COLO829 (cell line): ENCODE measurements around the gene SYNJ2.
A peak's percentile ranks its signal among the peaks of the same experiment; 100 is the strongest.
"Not testable (repeated sequence)": the region's sequence is repeated elsewhere in the genome, so short reads cannot be mapped to it uniquely, and the experiment has no call there.

Source experiments
- DNase-seq: peaks from one replicate; pipeline ENCODE4 v3.0.0; 2012; ENCODE audit warnings: low spot score

The SYNJ2 gene, protein sequence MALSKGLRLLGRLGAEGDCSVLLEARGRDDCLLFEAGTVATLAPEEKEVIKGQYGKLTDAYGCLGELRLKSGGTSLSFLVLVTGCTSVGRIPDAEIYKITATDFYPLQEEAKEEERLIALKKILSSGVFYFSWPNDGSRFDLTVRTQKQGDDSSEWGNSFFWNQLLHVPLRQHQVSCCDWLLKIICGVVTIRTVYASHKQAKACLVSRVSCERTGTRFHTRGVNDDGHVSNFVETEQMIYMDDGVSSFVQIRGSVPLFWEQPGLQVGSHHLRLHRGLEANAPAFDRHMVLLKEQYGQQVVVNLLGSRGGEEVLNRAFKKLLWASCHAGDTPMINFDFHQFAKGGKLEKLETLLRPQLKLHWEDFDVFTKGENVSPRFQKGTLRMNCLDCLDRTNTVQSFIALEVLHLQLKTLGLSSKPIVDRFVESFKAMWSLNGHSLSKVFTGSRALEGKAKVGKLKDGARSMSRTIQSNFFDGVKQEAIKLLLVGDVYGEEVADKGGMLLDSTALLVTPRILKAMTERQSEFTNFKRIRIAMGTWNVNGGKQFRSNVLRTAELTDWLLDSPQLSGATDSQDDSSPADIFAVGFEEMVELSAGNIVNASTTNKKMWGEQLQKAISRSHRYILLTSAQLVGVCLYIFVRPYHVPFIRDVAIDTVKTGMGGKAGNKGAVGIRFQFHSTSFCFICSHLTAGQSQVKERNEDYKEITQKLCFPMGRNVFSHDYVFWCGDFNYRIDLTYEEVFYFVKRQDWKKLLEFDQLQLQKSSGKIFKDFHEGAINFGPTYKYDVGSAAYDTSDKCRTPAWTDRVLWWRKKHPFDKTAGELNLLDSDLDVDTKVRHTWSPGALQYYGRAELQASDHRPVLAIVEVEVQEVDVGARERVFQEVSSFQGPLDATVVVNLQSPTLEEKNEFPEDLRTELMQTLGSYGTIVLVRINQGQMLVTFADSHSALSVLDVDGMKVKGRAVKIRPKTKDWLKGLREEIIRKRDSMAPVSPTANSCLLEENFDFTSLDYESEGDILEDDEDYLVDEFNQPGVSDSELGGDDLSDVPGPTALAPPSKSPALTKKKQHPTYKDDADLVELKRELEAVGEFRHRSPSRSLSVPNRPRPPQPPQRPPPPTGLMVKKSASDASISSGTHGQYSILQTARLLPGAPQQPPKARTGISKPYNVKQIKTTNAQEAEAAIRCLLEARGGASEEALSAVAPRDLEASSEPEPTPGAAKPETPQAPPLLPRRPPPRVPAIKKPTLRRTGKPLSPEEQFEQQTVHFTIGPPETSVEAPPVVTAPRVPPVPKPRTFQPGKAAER (N-terminal part only)

DNA sequence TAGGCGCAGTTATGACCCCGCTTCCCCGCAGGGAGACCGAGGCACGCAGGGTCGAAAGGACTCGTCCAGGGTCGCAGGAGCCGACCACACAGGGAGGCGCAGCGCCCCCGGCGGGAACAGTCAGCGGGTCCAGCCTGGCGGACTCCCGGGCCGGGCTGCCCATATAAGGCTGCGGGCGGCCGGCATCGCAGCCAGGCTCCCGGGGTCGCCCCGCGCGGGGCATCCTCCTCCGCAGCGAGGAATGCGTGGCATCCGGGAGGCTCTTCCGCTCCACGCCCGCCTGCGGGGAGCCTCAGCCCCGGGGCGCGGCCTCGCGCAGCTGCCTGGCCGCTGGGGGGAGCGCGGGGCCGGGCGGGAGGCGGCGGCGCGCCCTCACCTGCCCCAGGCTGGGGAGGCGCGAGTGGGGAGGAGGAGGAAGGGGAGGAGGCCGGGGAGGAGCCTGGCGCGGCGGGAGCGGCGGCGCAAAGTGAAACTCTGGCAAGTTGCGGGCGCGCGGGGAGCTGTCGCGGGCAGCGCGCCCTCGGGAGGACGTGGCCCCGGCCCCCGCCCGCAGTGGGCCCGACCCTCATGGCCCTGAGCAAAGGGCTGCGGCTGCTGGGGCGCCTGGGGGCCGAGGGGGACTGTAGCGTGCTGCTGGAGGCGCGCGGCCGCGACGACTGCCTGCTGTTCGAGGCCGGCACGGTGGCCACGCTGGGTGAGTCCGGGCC is at the start of gene SYNJ2:
Gene SYNJ2 (plus strand): TSS at position 469 of the 707 bp plus-strand sequence. CDS start 99 bp downstream, at position 568.
- DNase-seq = peak; percentile 21

DNA sequence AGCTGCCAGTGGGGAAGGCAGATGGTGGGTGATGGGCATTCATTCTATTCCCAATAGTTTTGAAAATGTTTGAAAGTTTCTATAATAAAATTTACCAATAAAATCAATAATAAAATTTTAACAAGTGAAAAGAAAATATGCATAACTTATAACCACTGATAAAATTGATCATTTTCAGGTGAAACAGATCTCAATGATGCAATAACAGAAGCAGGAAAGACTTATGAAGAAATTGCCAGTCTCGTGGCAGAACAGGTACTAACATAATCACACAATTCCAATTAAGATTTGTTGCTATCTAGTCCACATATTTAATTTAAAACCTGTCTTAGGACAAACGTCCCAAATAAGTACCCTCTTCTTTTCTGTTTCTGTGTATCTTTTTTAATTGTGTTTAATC is 45.9 kb upstream of the SYNJ2 start:
- no peak for DNase-seq

DNA sequence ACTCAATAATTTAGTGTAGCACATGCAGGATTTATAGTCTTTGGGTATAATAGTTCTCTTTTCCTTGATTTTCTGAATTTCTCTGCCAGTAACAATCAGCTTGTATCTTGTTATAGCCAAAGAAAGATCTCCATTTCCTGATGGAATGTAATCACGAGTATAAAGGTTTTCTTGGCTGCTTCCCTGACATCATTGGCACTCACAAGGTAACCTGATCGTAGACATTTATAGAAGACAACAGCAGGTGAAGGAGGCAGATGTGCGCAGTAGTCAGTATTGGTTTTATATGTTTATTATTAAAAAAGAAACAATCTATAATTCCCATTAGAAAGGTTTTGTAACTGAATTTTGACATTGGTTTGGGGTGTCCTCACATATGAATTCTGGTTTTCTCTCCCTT is 44.3 kb upstream of the SYNJ2 start:
- no peak for DNase-seq

DNA sequence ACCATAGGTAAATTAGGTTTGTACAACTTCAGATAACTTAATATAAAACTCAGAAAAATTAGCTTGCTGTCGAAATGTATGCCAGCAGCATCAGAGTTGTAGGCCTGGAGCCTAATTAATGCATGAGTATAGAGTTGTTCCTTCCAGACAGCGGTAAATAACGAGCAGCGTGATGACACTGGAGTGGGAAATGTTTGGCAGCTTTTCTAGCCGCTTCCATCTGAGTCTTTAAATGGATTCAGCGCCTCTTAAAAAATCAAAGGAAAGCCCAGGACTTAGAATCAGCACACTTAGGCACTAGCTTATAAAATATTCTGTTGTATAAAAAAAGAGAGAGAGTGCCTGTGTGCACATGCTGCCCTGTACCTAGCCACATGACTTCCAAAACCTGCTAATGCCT is 43.7 kb upstream of the SYNJ2 start:
- no peak for DNase-seq

DNA sequence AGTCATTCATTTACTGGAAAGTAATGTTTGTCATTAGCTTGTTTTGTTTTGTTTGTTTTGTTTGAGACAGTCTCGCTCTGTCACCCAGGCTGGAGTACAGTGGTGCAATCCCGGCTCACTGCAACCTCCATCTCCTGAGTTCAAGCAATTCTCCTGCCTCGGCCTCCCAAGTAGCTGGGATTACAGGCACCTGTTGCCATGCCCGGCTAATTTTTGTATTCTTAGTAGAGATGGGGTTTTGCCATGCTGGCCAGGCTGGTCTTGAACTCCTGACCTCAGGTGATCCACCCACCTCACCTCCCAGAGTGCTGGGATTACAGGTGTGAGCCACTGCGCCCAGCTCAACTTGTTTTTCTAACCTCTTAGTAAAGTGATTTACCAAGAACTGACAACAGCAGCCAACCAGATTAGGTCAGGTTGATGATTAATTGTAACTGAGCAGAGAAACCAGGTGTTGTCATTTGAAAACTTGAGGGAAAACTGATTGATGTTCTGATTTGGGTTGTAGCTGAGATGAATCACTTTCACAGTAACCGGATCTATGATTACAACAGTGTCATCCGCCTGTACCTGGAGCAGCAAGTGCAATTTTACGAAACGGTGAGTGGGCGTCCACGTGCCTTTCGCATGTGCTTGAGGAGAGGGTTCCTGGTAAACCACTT is 41.2 kb upstream of the SYNJ2 start:
- not testable (repeated sequence) for DNase-seq

DNA sequence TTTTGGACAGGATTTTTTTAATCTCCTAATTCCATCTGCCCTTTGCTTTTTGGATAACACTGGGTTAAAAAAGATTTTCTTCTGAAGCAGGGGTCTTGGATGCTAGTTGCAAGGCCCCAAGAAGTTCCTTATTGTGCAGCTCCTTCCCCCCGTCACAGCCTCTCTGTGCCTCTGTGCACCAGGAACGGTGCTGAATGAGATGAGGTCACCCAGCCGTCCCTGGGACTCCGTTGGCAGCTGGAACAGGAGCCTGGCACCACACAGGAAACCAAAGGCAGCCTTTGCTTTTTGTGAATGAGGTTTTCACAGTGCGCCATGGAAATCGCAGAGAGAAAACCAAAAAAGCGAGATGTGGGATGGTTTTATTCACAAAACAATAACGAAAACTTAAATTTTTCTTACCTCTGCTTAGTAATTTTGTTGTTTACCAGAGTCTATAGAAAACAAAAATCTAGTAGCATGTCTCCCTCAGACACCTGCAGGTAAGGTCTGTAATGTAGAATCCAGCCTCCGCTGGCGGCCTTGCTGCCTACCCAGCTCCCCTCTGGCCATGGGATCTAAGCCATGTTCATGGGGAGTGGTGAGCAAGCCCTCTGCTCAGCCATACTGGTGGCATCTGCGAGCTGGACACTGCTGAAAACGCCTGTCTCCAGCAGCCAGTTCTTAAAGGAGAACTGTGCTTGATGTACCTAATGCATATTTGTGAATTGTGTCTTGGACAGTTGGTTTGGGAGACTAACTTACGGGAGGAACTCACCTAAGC is 40.4 kb upstream of the SYNJ2 start:
- DNase-seq = no peak

DNA sequence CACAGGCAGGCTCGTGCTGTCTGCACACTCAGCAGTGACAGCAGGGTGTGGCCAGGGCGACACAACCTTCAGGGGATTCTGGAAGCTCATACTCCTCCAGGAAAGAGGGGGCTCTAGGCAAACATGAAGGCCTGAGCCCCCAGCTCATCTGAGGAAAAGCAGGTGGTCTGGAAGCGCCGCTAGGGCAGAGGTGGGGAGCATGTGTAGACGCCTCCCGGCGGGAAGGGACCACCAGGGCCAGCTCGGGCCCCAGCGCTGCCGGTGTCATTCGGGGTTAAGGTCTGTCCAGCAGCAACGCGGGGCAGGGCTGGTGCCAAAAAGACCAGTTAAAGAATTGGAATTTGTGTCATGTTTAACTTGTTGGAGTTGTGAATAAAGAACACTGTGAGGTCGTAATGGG is 39.3 kb upstream of the SYNJ2 start:
- no peak for DNase-seq

DNA sequence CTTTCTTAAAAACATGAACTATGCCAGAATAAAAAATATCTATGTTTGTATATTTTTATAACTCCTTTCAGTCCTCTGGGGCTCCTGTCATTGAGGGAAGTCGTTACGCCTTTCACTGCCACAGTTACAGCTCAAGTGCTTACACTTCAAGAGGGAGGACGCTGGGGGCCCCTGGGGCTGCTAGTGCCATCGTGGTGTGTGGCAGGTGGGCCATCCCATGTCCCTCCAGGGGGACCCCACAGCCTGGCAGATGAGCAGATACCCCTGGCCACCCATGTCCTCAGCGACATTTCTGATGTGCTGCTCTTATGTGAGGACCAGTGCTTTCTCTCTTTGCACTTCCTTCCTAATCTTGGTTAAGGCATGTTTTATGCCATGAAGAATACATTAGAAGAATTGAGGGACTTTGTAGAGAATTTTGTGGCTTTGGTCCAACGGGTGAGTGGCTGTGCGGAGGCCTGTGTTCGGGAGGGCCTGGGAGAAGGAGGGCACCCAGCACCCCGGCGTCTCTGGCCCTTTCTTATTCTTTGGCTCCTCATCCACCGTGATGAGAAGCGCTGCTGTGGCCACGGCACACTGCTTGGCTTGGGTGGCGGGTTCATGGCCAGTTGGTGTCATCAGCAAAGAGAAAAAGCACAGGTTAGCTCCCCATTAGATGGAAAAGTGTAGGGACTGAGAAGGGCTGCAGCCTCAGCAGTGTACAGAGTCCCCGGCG is 38.3 kb upstream of the SYNJ2 start:
- DNase-seq = no peak

DNA sequence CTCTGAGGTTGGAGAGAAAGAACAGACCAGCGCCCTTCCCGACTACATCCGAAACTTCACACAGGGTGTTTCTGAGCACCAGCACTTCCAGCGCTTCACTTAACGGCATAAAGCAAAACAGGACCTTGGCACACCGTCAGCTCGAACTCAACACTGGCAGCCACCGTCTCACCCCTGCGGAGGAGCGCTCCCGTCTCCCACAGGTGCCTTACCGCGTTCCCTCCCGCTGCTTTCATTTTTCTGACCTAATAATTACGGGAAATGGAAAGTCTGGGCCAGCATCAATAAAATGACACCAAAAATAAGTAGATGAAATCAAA is 37.7 kb upstream of the SYNJ2 start:
- DNase-seq = no peak

DNA sequence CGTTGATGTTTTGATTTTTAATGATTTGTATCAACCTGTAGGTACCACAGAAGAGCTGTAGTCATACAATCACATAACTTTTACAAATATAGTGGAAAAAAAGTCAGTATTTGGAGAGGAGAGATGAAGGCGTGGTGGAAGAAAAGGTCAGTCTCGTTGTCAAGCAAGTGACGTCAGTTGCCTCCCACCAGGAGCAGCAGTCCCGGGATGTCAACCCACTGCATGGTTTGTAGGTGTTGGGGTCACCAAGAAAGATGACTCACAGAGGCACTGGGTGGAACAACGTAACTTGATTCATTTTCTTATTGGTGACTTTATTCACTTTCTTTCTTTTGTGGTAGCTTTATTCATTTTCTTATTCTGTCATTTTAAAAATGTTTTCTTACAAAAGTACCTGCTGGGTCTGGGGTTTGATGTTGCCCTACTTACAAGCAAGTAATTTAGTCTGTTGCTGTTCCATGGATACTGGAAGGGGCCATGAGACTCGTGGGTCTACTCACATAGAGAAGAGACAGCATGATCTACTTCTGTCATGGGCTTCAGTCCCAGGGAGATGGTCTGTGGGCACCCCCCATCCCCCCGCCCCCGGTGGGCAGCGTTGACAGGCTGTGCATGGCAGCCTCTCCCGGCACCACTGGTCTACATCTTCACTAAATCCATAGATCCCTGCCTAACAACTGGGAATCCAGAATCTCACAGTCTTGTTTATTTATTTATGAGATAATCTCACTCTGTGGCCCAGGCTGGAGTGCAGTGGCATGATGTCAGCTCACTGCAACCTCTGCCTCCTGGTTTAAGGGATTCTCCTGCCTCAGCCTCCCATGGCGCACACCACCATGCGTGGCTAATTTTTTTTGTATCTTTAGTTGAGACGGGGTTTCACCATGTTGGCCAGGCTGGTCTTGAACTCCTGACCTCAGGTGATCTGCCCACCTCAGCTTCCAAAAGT is 36.4 kb upstream of the SYNJ2 start:
- no peak for DNase-seq

DNA sequence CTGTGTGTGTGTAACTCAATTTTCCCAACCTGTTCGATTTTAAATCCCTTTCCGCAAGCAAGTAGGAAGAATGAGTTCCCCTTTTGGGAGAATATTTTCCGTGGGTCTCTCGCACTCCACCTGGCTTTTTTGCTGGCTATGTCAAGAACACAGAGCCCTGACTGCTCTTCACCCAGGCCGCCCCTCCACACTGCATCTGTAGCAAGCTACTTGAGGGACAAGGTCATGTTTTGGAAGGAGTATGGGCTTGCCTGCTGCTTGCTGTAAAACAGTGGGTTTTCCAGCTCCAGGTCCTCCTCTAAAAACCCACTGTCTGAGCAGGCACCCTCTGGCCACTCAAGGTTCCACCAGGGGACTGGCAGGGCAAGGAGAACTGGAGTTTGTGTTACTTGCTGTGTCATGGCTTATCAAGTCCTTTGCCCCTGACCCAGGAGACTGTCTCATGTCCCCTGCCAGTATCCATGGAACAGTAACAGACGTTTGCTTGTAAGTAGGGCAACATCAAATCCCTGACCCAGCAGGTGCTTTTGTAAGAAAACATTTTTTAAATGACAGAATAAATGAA is 35.5 kb upstream of the SYNJ2 start:
- no peak for DNase-seq

DNA sequence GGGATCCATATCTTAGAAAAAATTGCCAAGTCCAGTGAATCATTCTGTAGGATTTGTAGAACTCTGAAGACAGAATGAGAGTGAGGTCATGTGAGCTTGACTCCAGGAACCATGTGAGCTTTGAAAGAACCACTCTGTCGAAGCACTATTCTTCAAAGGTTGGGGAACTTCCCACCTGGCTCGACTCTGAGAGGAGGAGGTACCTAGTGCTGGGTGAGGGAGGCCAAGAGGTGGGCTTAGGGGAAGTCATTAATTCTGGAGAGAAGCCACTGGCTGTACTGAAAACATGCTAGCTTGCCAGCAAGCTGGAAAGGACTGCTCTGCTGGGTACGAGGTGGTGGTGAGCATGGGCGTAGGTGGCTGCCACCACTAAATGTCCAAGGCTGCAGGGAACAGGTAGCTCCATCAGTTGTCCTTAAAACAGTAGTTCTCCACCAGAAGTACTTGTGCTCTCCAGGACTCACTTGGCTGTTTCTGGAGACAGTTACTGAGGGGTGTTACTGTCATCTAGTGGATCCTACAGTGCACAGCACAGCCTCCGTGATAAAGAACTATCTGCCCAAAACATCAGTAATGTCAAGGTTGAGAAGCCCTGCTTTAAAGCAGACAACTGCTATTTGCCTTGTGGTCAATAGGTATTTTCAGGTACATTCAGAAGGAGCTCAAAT is 34.7 kb upstream of the SYNJ2 start:
- peak; percentile 13 for DNase-seq

DNA sequence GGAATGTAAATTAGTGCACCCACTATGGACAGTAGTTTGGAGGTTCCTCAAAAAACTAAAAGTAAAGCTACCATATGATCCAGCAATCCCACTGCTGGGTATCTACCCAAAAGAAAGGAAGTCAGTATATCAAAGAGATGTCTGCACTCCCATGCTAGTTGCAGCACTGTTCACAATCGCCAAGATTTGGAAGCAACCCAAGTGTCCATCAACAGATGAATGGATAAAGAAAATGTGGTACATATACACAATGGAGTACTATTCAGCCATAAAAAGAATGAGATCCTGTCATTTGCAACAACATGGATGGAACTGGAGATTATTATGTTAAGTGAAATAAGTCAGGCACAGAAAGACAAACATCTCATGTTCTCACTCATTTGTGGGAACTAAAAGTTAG is 30.8 kb upstream of the SYNJ2 start:
- not testable (repeated sequence) for DNase-seq

DNA sequence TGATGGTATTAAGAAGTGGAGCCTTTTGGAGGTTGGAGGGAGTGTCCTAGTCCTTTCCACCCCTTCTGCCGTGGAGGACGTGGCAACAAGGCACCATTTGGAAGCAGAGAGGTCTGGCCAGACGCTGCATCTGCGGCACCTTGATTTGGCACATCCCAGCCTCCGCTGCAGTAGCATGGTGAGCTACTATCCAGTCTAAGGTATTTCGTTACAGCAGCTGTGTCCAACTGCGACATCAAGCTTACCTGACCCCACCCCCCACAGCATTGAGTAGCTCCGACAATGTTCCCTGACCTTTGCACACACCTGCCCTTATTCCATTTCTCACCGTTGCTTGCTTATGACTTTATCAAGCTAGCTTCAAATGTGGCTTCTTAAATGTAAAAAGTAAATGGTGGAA is 29.8 kb upstream of the SYNJ2 start:
- DNase-seq = no peak

DNA sequence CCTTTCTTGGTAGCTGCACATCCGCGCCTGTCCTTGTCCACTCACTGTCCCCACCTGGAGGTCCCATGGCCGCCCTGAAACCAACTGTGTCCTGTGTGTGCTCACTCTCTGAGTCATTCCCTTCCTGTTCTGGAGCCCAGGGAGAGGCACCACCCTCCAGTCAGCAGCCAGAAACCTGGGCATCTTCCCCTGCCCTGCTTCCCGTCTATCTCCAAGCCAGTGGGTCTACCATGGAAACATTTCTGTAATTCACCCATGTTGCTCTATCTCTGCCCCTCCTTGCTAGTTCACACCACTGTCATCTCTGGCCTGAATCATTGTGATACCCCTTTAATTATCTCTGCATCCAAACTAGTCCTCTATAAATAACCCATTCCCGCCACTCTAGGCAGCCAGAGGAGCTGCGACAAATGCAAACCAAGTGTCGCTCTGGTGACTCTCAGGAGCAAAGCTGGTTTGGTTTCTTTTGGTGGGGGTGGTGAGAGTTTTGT is 28.8 kb upstream of the SYNJ2 start:
- DNase-seq = no peak

DNA sequence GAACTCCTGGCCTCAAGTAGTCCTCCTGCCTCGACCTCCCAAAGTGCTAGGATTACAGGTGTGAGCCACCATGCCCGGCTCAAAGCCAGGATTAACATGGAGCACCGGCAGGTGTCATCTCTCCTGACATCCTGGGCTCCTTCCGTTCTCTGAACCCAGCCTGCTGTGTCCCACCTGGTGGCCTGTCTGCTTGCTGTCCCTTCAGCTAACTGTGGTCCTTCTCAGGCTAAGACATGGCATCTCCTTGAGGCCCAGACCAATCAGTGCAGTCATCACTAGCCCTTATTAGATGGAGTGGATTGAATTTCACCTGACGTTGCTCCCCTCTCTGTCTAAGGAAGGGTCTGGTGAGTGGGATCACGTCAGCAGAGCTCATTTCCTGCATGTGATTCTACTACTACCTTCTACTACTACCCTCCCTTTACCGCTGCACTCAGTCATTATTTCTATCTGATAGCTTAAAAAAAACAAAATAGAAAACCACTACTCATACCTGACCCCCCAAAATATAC is 28.0 kb upstream of the SYNJ2 start:
- DNase-seq = no peak
